Body of pancreas (tissue), 4 donors: ENCODE data around the gene LPIN2. TPM values are rescaled to one million over a fixed set of nuclear protein-coding genes. Genes with fewer than 3 reads are reported as not detected.

Source experiments
- ATAC-seq: fragments of 150-250 bp; one replicate; pipeline ENCODE4 v1.9.1; 2016
- DNase-seq, 4 donors: peaks; one replicate each; pipeline ENCODE4 v3.0.0-alpha.2; 2019
- H3K27ac ChIP-seq, 4 donors: fragments of 200-600 bp; sonication (generic); 1 replicate in 3 of 4; 2 replicates in 1 of 4; pipeline versions ENCODE4 v1.5.1 to v1.6.1; 2016 to 2019; ENCODE audit warnings: mild to moderate bottlenecking in 1 of 4, mixed read lengths in 1 of 4, moderate library complexity in 1 of 4
- H3K27me3 ChIP-seq, 2 donors: fragments of 200-600 bp; sonication (generic); one replicate each; pipeline ENCODE4 v1.6.0; 2016; ENCODE audit warnings: mild to moderate bottlenecking in 1 of 2
- H3K36me3 ChIP-seq, 2 donors: fragments of 200-600 bp; sonication (generic); replicated peaks in 1 of 2; 2 replicates each; pipeline ENCODE4 v1.5.1; 2016; ENCODE audit warnings: low read depth in 2 of 2; ENCODE audit not compliant: insufficient read depth in 1 of 2
- H3K4me1 ChIP-seq: fragments of 200-600 bp; sonication (generic); one replicate; pipeline ENCODE4 v1.6.0; 2016
- H3K4me3 ChIP-seq, 2 donors: fragments of 200-600 bp; sonication (generic); 1 replicate in 1 of 2; 2 replicates in 1 of 2; pipeline ENCODE4 v1.5.1; 2016 to 2019
- H3K9me3 ChIP-seq, 3 donors: fragments of 200-600 bp; sonication (generic); 1 replicate in 2 of 3; 2 replicates in 1 of 3; pipeline ENCODE4 v1.5.1; 2016
- CTCF ChIP-seq, 7 experiments: fragments of 450-650 bp in 4 of 7; fragments of 200-600 bp in 3 of 7; sonication (generic) in 3 of 7; IDR thresholded peaks; one replicate each; pipeline ENCODE4 v1.5.1; 2016 to 2019; ENCODE audit warnings: antibody characterized with exemption in 7 of 7
- POLR2A ChIP-seq, 3 donors: fragments of 450-650 bp; IDR thresholded peaks; one replicate each; pipeline ENCODE4 v1.6.1; 2016; ENCODE audit warnings: antibody characterized with exemption in 3 of 3, mild to moderate bottlenecking in 2 of 3
- WGBS, 2 donors: methylation state at CpG; one replicate each; pipeline ENCODE4 v1.1.5; 2017; 5-methylcytosine and 5-hydroxymethylcytosine counted together
- intact Hi-C: fragments of 100-400 bp; cut with DNase I; formaldehyde crosslinking; loops from one replicate; pipeline ENCODE4 v1.15.1; 2023
- total RNA-seq, 2 donors: library from RNA; depleted of rRNA; stranded (reverse); fragments of >200 nt; gene quantifications; one replicate each; pipeline ENCODE4 v1.1.0, GENCODE V29; 2016

The LPIN2 gene
- total RNA-seq, 2 donors from 2014 or later: 10.9 to 35.3 TPM

DNA sequence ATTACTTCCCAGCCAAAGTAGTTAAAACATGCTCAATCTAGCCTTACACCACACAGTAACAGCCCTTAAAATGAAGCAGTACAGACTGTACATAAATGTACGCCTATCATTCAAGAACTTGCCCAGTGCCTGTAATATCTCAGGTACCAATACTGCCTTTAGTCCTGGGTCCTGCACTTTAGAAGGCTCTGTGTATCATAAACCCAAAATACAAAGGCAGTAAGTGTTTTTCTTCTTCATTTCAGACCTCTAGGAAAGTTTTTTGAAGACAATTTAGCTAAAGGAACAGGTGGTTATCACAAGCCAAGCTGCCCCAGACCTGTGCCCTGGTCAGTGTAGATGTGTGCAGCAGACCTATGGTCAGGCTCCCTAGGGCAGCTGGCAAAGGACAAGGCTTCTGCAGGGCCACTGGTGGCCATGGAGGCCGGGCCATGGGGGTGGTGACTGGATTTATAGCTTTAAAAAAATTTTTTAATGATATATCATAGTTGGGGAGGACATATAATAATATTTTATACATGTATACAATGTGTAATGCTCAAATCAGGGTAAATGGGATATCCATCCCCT is 18.8 kb downstream of the LPIN2 start:
- DNase-seq: no peak
- no peak for ATAC-seq
- Histone ChIP-seq H3K27me3 (no peaks in the 10 kb centered on the region), H3K4me1 (peaks cover 22% of the 10 kb centered on the region), H3K36me3 (no peaks in the 10 kb centered on the region), H3K27ac (no peak overlapping the region), H3K4me3 (no peak overlapping the region), H3K9me3 (no peaks in the 10 kb centered on the region)
- TF ChIP-seq POLR2A (IDR thresholded peaks at IDR 0.05): no peak
- no peak for TF ChIP-seq CTCF (IDR thresholded peaks at IDR 0.05)
- WGBS, 2 donors: 92 to 98% methylated on average over 2 of the region's 2 CpGs
- intact Hi-C loops: no loop called here

DNA sequence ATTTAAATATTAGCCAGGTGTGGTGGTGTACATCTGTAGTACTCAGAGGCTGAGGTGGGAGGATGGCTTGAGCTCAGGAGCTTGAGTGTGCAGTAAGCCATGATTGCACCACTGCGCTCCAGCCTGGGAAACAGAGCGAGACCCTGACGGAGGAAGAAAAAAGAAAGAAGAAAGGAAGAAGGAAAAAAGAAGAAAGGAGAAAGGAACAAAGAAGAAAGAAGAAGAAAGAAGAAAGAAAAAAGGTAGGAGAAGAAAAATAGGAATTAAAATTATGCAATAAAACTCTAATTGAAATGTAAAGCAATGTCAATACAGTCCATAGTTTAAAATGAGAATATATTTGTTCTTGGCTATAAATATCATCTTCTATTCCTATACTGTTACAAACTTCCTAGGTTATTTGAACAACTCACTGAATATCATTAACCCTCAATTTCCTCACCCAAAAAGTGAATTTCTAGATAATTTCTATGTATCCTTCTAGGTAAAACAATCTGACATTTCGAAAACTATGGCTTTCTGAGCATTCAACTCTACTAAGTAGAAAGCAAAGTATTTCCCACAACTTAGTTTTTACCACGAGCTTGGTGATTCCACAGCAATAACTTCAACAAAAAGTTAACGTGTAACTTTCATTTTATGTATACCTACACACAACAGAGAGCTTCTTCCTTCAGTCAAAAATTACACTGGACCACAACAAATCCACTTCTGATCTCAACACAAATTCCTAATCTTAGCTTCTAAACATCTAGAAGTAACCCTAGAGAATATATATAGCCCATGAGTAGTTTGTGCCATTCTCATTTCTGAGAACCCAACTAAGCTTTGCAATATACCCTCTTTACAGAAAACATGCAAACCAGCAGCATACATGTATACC is 19.7 kb downstream of the LPIN2 start:
- intact Hi-C loops: no loop called here
- H3K9me3 ChIP-seq: no peaks in the 10 kb centered on the region
- no peak for TF ChIP-seq POLR2A (IDR thresholded peaks at IDR 0.05)
- no peak for TF ChIP-seq CTCF (IDR thresholded peaks at IDR 0.05)
- H3K36me3 ChIP-seq: no peaks in the 10 kb centered on the region
- ATAC-seq (no peak), DNase-seq (no peak)
- H3K27ac ChIP-seq: no peak overlapping the region
- H3K4me3 ChIP-seq: no peak overlapping the region
- peaks cover 13% of the 10 kb centered on the region for H3K4me1 ChIP-seq
- H3K27me3 ChIP-seq: no peaks in the 10 kb centered on the region
- 88 to 90% methylated on average over 6 of the region's 6 CpGs for WGBS, 2 donors

DNA sequence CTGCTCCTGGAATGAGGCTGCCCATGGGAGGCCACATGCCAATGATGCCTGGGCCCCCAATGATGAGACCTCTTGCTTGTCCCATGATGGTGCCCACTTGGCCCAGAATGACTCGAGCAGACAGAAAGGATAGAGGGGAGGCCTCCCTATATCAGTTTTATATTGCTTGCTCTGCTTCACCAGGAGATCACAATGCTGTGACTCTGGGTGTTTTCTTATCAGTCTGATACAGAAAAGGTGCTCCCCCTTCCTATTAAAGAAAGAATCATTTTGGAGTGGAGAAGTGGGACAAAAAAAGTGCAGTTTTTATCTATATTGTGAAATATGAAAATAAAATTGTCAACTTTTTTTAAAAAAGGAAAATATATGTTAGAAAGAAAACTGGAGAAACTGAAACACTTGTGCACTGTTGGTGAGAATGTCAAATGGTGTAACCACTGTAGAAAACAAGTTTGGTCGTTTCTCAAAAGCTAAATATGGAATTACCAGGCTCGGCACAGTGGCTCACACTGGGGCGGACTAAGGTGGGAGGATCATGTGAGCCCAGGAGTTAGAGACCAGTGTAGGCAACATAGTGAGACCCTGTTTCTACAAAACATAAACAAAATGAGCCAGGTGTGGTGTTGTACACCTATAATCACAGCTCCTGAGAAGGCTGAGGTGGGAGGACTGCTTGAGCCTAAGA is 21.8 kb downstream of the LPIN2 start:
- ATAC-seq: no peak
- Histone ChIP-seq H3K9me3 (no peaks in the 10 kb centered on the region), H3K4me1 (peaks cover 2% of the 10 kb centered on the region), H3K27me3 (no peaks in the 10 kb centered on the region), H3K4me3 (no peak overlapping the region), H3K36me3 (no peaks in the 10 kb centered on the region), H3K27ac (no peak overlapping the region)
- 64 to 70% methylated on average over 3 to 4 of the region's 4 CpGs for WGBS, 2 donors
- intact Hi-C loops: no loop called here
- no peak for DNase-seq
- TF ChIP-seq CTCF (IDR thresholded peaks at IDR 0.05) (no peak), POLR2A (IDR thresholded peaks at IDR 0.05) (no peak)

DNA sequence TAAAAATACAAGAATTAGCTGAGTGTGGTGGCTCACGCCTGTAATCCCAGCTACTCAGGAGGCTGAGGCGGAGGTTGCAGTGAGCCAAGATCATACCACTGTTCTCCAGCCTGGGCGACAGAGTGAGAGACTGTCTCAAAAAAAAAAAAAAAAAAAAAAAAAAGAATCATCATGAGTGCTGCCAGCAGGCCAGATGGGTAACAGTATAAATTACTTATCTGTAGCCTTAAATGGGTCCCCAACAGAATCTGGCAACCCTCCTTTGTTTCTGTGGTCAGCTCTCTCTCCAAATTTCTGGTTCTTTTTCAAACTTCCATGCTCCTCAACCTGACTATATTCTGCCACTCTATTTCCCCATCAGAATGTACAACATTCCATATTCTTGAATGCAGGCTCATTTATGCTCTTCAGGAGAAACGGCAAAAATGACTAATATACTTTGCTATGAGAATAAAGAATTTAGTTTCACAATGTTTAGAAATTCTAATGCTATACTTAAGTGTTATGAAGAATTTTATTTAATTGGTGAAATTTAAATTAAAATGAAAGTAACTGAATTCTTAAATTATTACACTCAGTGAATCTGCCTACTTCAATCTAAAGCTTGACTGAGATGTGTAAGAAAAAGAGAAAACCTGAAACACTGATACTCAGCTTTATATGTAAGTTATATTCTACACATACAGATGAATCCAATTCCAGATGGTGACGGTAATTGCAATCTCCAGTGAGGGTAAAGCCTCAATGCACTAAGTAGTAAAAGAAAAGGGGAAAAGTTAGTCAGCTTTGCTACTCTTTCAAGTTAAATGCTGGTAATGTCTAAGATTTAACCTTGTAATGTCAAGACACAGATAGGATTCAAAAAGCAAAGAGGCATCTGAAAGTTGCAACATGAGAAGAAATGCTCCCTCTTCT is 24.8 kb downstream of the LPIN2 start:
- ATAC-seq (no peak), DNase-seq (no peak)
- TF ChIP-seq CTCF (IDR thresholded peaks at IDR 0.05) (no peak), POLR2A (IDR thresholded peaks at IDR 0.05) (no peak)
- Histone ChIP-seq H3K27me3 (no peaks in the 10 kb centered on the region), H3K9me3 (no peaks in the 10 kb centered on the region), H3K27ac (no peak overlapping the region), H3K36me3 (no peaks in the 10 kb centered on the region), H3K4me3 (no peak overlapping the region), H3K4me1 (peaks cover 31% of the 10 kb centered on the region)
- intact Hi-C loops: loop anchor here (10.0 kb wide), 1 partner anchor 53 kb away; no protein-coding TSS in a partner anchor
- 91 to 97% methylated on average over 5 of the region's 5 CpGs for WGBS, 2 donors
